LNCAP (cell line): Measurements from ENCODE around the gene PSMC3IP.
A peak's percentile ranks its signal among the peaks of the same experiment; 100 is the strongest.

ENCODE experiments used
- CTCF ChIP-seq: fragments of 450-650 bp; IDR thresholded peaks from 2 replicates; pipeline ENCODE4 v1.5.1; 2017; ENCODE audit warnings: mild to moderate bottlenecking

PSMC3IP gene

GRCh38 chr17:42535155-42536047, 42.1 kb downstream of the PSMC3IP start:
- TF ChIP-seq CTCF: no peak

GRCh38 chr17:42531455-42532354, 45.8 kb downstream of the PSMC3IP start:
- TF ChIP-seq CTCF: peak; percentile 50; the same call in 1 of the 2 replicates

GRCh38 chr17:42530952-42531454, 46.5 kb downstream of the PSMC3IP start:
- TF ChIP-seq CTCF: no peak

GRCh38 chr17:42529061-42529460, 48.5 kb downstream of the PSMC3IP start:
- no peak for TF ChIP-seq CTCF

- TF ChIP-seq CTCF: no peak
Observed at GRCh38 chr17:42527932-42528331, 49.6 kb downstream of the PSMC3IP start.

GRCh38 chr17:42526031-42526444, 51.5 kb downstream of the PSMC3IP start:
- no peak for TF ChIP-seq CTCF

- no peak for TF ChIP-seq CTCF
Observed at GRCh38 chr17:42525221-42525620, 52.3 kb downstream of the PSMC3IP start.
